ENCODE measurements around the gene CCNL1.
"Not testable (repeated sequence)": the region's sequence is repeated elsewhere in the genome, so short reads cannot be mapped to it uniquely, and the experiment has no call there.

CCNL1 gene

GRCh38 chr3:157199841-157200240 lies 39.9 kb upstream of the CCNL1 start:
- Histone ChIP-seq H3K27me3 (ENCODE audit: insufficient read depth, poor library complexity, severe bottlenecking) (no peaks in the 10 kb centered on the region), H3K27ac (ENCODE audit: poor library complexity, severe bottlenecking) (no peak overlapping the region), H3K4me3 (ENCODE audit: severe bottlenecking) (no peak overlapping the region), H3K9me3 (ENCODE audit: severe bottlenecking) (no peaks in the 10 kb centered on the region), H3K4me1 (ENCODE audit: insufficient read depth, poor library complexity, severe bottlenecking) (no peaks in the 10 kb centered on the region), H3K36me3 (ENCODE audit: low read depth) (no peaks in the 10 kb centered on the region)
- TF ChIP-seq, protein P1, sequence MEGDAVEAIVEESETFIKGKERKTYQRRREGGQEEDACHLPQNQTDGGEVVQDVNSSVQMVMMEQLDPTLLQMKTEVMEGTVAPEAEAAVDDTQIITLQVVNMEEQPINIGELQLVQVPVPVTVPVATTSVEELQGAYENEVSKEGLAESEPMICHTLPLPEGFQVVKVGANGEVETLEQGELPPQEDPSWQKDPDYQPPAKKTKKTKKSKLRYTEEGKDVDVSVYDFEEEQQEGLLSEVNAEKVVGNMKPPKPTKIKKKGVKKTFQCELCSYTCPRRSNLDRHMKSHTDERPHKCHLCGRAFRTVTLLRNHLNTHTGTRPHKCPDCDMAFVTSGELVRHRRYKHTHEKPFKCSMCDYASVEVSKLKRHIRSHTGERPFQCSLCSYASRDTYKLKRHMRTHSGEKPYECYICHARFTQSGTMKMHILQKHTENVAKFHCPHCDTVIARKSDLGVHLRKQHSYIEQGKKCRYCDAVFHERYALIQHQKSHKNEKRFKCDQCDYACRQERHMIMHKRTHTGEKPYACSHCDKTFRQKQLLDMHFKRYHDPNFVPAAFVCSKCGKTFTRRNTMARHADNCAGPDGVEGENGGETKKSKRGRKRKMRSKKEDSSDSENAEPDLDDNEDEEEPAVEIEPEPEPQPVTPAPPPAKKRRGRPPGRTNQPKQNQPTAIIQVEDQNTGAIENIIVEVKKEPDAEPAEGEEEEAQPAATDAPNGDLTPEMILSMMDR (IDR thresholded peaks at IDR 0.05; ENCODE audit: poor library complexity, severe bottlenecking): no peak
- ATAC-seq (ENCODE audit: low read depth) (no peak), DNase-seq (ENCODE audit: low spot score) (no peak)

- Histone ChIP-seq H3K27me3 (ENCODE audit: insufficient read depth, poor library complexity, severe bottlenecking) (no peaks in the 10 kb centered on the region), H3K36me3 (ENCODE audit: low read depth) (no peaks in the 10 kb centered on the region), H3K4me1 (ENCODE audit: insufficient read depth, poor library complexity, severe bottlenecking) (no peaks in the 10 kb centered on the region), H3K27ac (ENCODE audit: poor library complexity, severe bottlenecking) (no peak overlapping the region), H3K4me3 (ENCODE audit: severe bottlenecking) (no peak overlapping the region), H3K9me3 (ENCODE audit: severe bottlenecking) (peaks cover 2% of the 10 kb centered on the region)
- no peak for DNase-seq (ENCODE audit: low spot score)
- TF ChIP-seq, protein P1 (IDR thresholded peaks at IDR 0.05; ENCODE audit: poor library complexity, severe bottlenecking): no peak
- ATAC-seq (ENCODE audit: low read depth): no peak
Observed at GRCh38 chr3:157195965-157196364, 36.0 kb upstream of the CCNL1 start.

DNA sequence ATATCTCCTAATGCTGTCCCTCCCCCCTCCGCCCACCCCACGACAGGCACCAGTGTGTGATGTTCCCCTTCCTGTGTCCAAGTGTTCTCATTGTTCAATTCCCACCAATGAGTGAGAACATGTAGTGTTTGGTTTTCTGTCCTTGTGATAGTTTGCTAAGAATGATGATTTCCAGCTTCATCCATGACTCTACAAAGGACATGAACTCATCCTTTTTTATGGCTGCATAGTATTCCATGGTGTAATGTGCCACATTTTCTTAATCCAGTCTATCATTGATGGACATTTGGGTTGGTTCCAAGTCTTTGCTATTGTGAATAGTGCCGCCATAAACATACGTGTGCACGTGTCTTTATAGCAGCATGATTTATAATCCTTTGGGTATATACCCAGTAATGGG lies 31.2 kb upstream of the CCNL1 start:
- H3K4me1 ChIP-seq (ENCODE audit: insufficient read depth, poor library complexity, severe bottlenecking); H3K27ac ChIP-seq (ENCODE audit: poor library complexity, severe bottlenecking); ATAC-seq (ENCODE audit: low read depth); H3K36me3 ChIP-seq (ENCODE audit: low read depth); H3K9me3 ChIP-seq (ENCODE audit: severe bottlenecking); H3K27me3 ChIP-seq (ENCODE audit: insufficient read depth, poor library complexity, severe bottlenecking); H3K4me3 ChIP-seq (ENCODE audit: severe bottlenecking); DNase-seq (ENCODE audit: low spot score): not testable (repeated sequence)

DNA sequence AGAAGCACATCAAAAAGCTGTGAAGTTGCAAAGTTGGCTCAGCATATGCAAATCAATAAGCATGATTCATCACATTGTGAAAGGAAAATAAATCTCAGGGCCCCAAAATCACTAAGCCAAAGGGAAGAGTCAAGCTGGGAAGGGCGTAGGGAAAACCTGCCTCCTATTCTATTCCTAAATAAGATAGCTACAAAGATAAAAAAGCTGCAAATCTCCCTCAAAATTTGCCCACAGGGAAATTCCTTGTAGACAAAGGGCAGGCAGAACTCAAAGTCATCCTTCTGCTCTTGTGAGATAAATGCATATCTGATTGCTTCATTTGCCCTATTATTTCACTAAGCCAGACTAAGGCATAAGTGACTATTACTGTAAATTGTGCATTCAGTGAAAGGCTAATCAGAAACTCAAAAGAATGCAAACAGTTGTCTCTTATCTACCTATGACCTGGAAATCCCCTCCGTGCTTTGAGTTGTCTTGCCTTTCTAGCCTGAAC lies 30.5 kb upstream of the CCNL1 start:
- DNase-seq (ENCODE audit: low spot score): no peak

DNA sequence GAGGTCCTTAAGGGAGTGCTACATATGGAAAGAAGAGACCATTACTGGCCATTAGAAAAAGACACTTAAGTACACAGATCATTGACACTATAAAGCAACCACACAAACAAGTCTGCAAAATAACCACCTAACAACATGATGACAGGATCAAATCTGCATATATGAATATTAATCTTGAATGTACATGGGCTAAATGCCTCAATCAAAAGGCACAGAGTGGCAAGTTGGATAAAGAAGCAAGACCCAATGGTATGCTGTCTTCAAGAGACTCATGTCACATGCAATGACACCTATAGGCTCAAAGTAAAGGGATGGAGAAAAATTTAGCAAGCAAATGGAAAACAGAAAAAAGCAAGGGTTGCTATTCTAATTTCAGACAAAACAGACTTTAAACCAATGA lies 28.4 kb upstream of the CCNL1 start:
- H3K4me3 ChIP-seq (ENCODE audit: severe bottlenecking): no peak overlapping the region
- ATAC-seq (ENCODE audit: low read depth) (no peak), DNase-seq (ENCODE audit: low spot score) (no peak)
- H3K9me3 ChIP-seq (ENCODE audit: severe bottlenecking): peaks cover 6% of the 10 kb centered on the region
- H3K27ac ChIP-seq (ENCODE audit: poor library complexity, severe bottlenecking): no peak overlapping the region
- TF ChIP-seq, protein P1 (IDR thresholded peaks at IDR 0.05; ENCODE audit: poor library complexity, severe bottlenecking): no peak
- no peaks in the 10 kb centered on the region for H3K4me1 ChIP-seq (ENCODE audit: insufficient read depth, poor library complexity, severe bottlenecking)
- H3K27me3 ChIP-seq (ENCODE audit: insufficient read depth, poor library complexity, severe bottlenecking): no peaks in the 10 kb centered on the region
- H3K36me3 ChIP-seq (ENCODE audit: low read depth): no peaks in the 10 kb centered on the region

More for the DNA sequence above, 30.5 kb upstream of the CCNL1 start:
- ATAC-seq (ENCODE audit: low read depth): no peak
- H3K27ac ChIP-seq (ENCODE audit: poor library complexity, severe bottlenecking): no peak overlapping the region
- no peaks in the 10 kb centered on the region for H3K27me3 ChIP-seq (ENCODE audit: insufficient read depth, poor library complexity, severe bottlenecking)
- no peaks in the 10 kb centered on the region for H3K4me1 ChIP-seq (ENCODE audit: insufficient read depth, poor library complexity, severe bottlenecking)
- H3K9me3 ChIP-seq (ENCODE audit: severe bottlenecking): peaks cover 6% of the 10 kb centered on the region
- H3K36me3 ChIP-seq (ENCODE audit: low read depth): no peaks in the 10 kb centered on the region
- no peak overlapping the region for H3K4me3 ChIP-seq (ENCODE audit: severe bottlenecking)
- TF ChIP-seq, protein P1 (IDR thresholded peaks at IDR 0.05; ENCODE audit: poor library complexity, severe bottlenecking): no peak
